Gastrocnemius medialis (tissue), 4 donors: ENCODE results near the gene SATB2. TPM values are rescaled to one million over a fixed set of nuclear protein-coding genes. Genes with fewer than 3 reads are reported as not detected.

Experiments
- ATAC-seq, 2 donors: fragments of 150-250 bp; one replicate each; pipeline ENCODE4 v1.9.1; 2016
- DNase-seq, 2 donors: peaks; one replicate each; pipeline ENCODE4 v3.0.0-alpha.2; 2019
- H3K27ac ChIP-seq, 4 donors: fragments of 200-600 bp; sonication (generic); 1 replicate in 1 of 4; 2 replicates in 3 of 4; pipeline ENCODE4 v1.5.1; 2016 to 2018; ENCODE audit warnings: mild to moderate bottlenecking in 2 of 4, moderate library complexity in 1 of 4
- H3K27me3 ChIP-seq, 3 donors: fragments of 200-600 bp; sonication (generic) in 2 of 3; 1 replicate in 1 of 3; 2 replicates in 2 of 3; pipeline versions ENCODE4 v1.5.1 to v1.6.0; 2016 to 2019; ENCODE audit warnings: mild to moderate bottlenecking in 1 of 3, moderate library complexity in 1 of 3
- H3K36me3 ChIP-seq, 2 donors: fragments of 200-600 bp; sonication (generic) in 1 of 2; one replicate each; pipeline ENCODE4 v1.5.1; 2017 to 2018
- H3K4me1 ChIP-seq, 2 donors: fragments of 200-600 bp; sonication (generic) in 1 of 2; one replicate each; pipeline ENCODE4 v1.5.1; 2016 to 2017; ENCODE audit warnings: mild to moderate bottlenecking in 2 of 2
- H3K4me3 ChIP-seq, 4 donors: fragments of 200-600 bp; sonication (generic) in 3 of 4; 1 replicate in 1 of 4; 2 replicates in 3 of 4; pipeline ENCODE4 v1.5.1; 2016 to 2019; ENCODE audit warnings: mild to moderate bottlenecking in 2 of 4
- H3K9me3 ChIP-seq, 3 donors: fragments of 200-600 bp; sonication (generic) in 2 of 3; 1 replicate in 1 of 3; 2 replicates in 2 of 3; pipeline ENCODE4 v1.5.1; 2016 to 2019
- CTCF ChIP-seq, 5 experiments: fragments of 450-650 bp in 3 of 5; fragments of 200-600 bp in 2 of 5; sonication (generic) in 2 of 5; IDR thresholded peaks in 4 of 5; conservative IDR thresholded peaks in 1 of 5; 1 replicate in 4 of 5; 2 replicates in 1 of 5; pipeline ENCODE4 v1.5.1; 2016 to 2019; ENCODE audit warnings: antibody characterized with exemption in 5 of 5, mild to moderate bottlenecking in 3 of 5, moderate library complexity in 3 of 5
- POLR2A ChIP-seq, 2 donors: fragments of 450-650 bp; IDR thresholded peaks; one replicate each; pipeline ENCODE4 v1.6.1; 2017; ENCODE audit warnings: antibody characterized with exemption in 2 of 2, mild to moderate bottlenecking in 2 of 2, moderate library complexity in 2 of 2
- in situ Hi-C, 4 donors: fragments of 200-750 bp; cut with MboI; loops; one replicate each; pipeline versions ENCODE4 v1.15.0 to v1.8.0; 2017; ENCODE audit warnings: low sequenced_read_pairs in 4 of 4
- intact Hi-C: fragments of 100-400 bp; cut with DNase I; formaldehyde crosslinking; loops from one replicate; pipeline ENCODE4 v1.15.1; 2023; ENCODE audit warnings: low total_unique reads
- total RNA-seq, 4 donors: library from RNA; depleted of rRNA; stranded (reverse); fragments of >200 nt; gene quantifications; one replicate each; pipeline versions ENCODE4 v1.1.0 to v1.2.3, GENCODE V29; 2016

SATB2 gene
- total RNA-seq, 4 donors from 2014 or later, result 2.0 to 6.4 (median 4.5) TPM

GRCh38 chr2:199424160-199424559 lies 33.6 kb downstream of the SATB2 start:
- no peaks in the 10 kb centered on the region for H3K9me3 ChIP-seq
- H3K4me3 ChIP-seq, result no peak overlapping the region
- DNase-seq, result no peak
- no peak for ATAC-seq
- TF ChIP-seq POLR2A (IDR thresholded peaks at IDR 0.05) (no peak), CTCF (IDR thresholded peaks at IDR 0.05 in 4 of 5, conservative IDR thresholded peaks at IDR 0.05 in 1 of 5) (no peak)
- in situ Hi-C loops, result no loop called here
- intact Hi-C loops, result no loop called here
- no peak overlapping the region for H3K27ac ChIP-seq
- H3K4me1 ChIP-seq, result no peaks in the 10 kb centered on the region
- no peaks in the 10 kb centered on the region for H3K27me3 ChIP-seq
- no peaks in the 10 kb centered on the region for H3K36me3 ChIP-seq

GRCh38 chr2:199419428-199419827 lies 38.3 kb downstream of the SATB2 start:
- DNase-seq (no peak), ATAC-seq (no peak)
- in situ Hi-C loops (no loop called here), intact Hi-C loops (no loop called here)
- H3K9me3 ChIP-seq, result no peaks in the 10 kb centered on the region
- TF ChIP-seq CTCF (IDR thresholded peaks at IDR 0.05 in 4 of 5, conservative IDR thresholded peaks at IDR 0.05 in 1 of 5) (no peak), POLR2A (IDR thresholded peaks at IDR 0.05) (no peak)
- H3K36me3 ChIP-seq, result no peaks in the 10 kb centered on the region
- no peak overlapping the region for H3K27ac ChIP-seq
- no peaks in the 10 kb centered on the region for H3K27me3 ChIP-seq
- H3K4me3 ChIP-seq, result no peak overlapping the region
- H3K4me1 ChIP-seq, result no peaks in the 10 kb centered on the region

GRCh38 chr2:199414465-199414864 lies 43.3 kb downstream of the SATB2 start:
- DNase-seq (no peak), ATAC-seq (no peak)
- Histone ChIP-seq H3K27me3 (no peaks in the 10 kb centered on the region), H3K4me1 (no peaks in the 10 kb centered on the region), H3K36me3 (no peaks in the 10 kb centered on the region), H3K4me3 (no peak overlapping the region), H3K27ac (no peak overlapping the region), H3K9me3 (no peaks in the 10 kb centered on the region)
- TF ChIP-seq CTCF (IDR thresholded peaks at IDR 0.05 in 4 of 5, conservative IDR thresholded peaks at IDR 0.05 in 1 of 5) (no peak), POLR2A (IDR thresholded peaks at IDR 0.05) (no peak)
- in situ Hi-C loops (no loop called here), intact Hi-C loops (no loop called here)

- Histone ChIP-seq H3K27ac (no peak overlapping the region), H3K4me3 (no peak overlapping the region), H3K36me3 (no peaks in the 10 kb centered on the region), H3K27me3 (no peaks in the 10 kb centered on the region), H3K4me1 (no peaks in the 10 kb centered on the region), H3K9me3 (no peaks in the 10 kb centered on the region)
- ATAC-seq (no peak), DNase-seq (no peak)
- in situ Hi-C loops (no loop called here), intact Hi-C loops (no loop called here)
- TF ChIP-seq CTCF (IDR thresholded peaks at IDR 0.05 in 4 of 5, conservative IDR thresholded peaks at IDR 0.05 in 1 of 5), result no peak
These were observed 43.7 kb downstream of the SATB2 start for GRCh38 chr2:199414001-199414400.

GRCh38 chr2:199409759-199410529 lies 47.8 kb downstream of the SATB2 start:
- ATAC-seq (no peak), DNase-seq (no peak)
- Histone ChIP-seq H3K4me1 (no peaks in the 10 kb centered on the region), H3K27ac (no peak overlapping the region), H3K36me3 (no peaks in the 10 kb centered on the region), H3K9me3 (no peaks in the 10 kb centered on the region), H3K4me3 (no peak overlapping the region), H3K27me3 (no peaks in the 10 kb centered on the region)
- in situ Hi-C loops (no loop called here), intact Hi-C loops (no loop called here)
- no peak for TF ChIP-seq CTCF (IDR thresholded peaks at IDR 0.05 in 4 of 5, conservative IDR thresholded peaks at IDR 0.05 in 1 of 5)
- no peak for TF ChIP-seq POLR2A (IDR thresholded peaks at IDR 0.05)
